K562 (cell line): ENCODE data around the gene MRPL40. TPM values are rescaled to one million over a fixed set of nuclear protein-coding genes. Genes with fewer than 3 reads are reported as not detected.

Source experiments
- HMGXB4 ChIP-seq: sonication (generic); formaldehyde crosslinking; IDR thresholded peaks from 2 replicates; pipeline ENCODE4 v1.8.1; 2023; ENCODE audit warnings: mild to moderate bottlenecking, missing genetic modification reagents
- MGA ChIP-seq: fragments of 450-650 bp; IDR thresholded peaks from 2 replicates; pipeline ENCODE4 v1.6.1; 2016; ENCODE audit warnings: mild to moderate bottlenecking, moderate library complexity
- NFIX ChIP-seq: fragments of 250-450 bp; sonication (Bioruptor Pico); IDR thresholded peaks from 2 replicates; pipeline ENCODE4 v1.4.0; 2020; ENCODE audit warnings: low read depth, mild to moderate bottlenecking, moderate library complexity
- POLR2A ChIP-seq: fragments of 450-650 bp; conservative IDR thresholded peaks from 2 replicates; pipeline ENCODE4 v1.6.1; 2016
- RB1 ChIP-seq: fragments of 450-650 bp; IDR thresholded peaks from 2 replicates; pipeline ENCODE4 v1.6.1; 2017; ENCODE audit warnings: low read depth, mild to moderate bottlenecking
- RBFOX2 ChIP-seq: fragments of 200-400 bp; formaldehyde crosslinking; IDR thresholded peaks from 2 replicates; pipeline ENCODE4 v1.6.1; 2017; ENCODE audit warnings: low read depth, mild to moderate bottlenecking, low read length, moderate library complexity
- polyA plus RNA-seq, 8 experiments: library from polyadenylated mRNA; depleted of rRNA in 4 of 8; stranded (reverse) in 5 of 8; unstranded in 3 of 8; fragments of >200 nt; fragmentation: Nextera tagmentation in 2 of 8; fragmentation: Illumina TruSeq in 1 of 8; extraction: Ambion mirVana in 2 of 8; extraction: Trizol in 1 of 8; gene quantifications; 2 replicates each; pipeline versions ENCODE4 v1.2.1 to v1.2.3, GENCODE V29; 2011 to 2014; ENCODE audit warnings: inconsistent platforms in 1 of 8, missing spikeins in 1 of 8
- total RNA-seq, 7 experiments: library from RNA; depleted of rRNA in 6 of 7; stranded (reverse); fragments of >200 nt in 6 of 7; fragmentation: Illumina TruSeq in 2 of 7; extraction: Trizol in 2 of 7; gene quantifications; 2 replicates each; pipeline versions ENCODE4 v1.2.1 to v1.2.3, GENCODE V29; 2011 to 2021; ENCODE audit warnings: low replicate concordance in 1 of 7
- TF ChIP-seq, protein P1 (sequence below): sonication (generic); formaldehyde crosslinking; IDR thresholded peaks from 2 replicates; pipeline ENCODE4 v1.8.0; 2022; ENCODE audit warnings: mild to moderate bottlenecking, missing genetic modification reagents
- TF ChIP-seq, protein P2 (sequence below): fragments of 250-450 bp; sonication (Bioruptor Pico); IDR thresholded peaks from 2 replicates; pipeline ENCODE4 v1.5.0; 2020; ENCODE audit warnings: mild to moderate bottlenecking
- TF ChIP-seq, protein P3 (sequence below): sonication (generic); formaldehyde crosslinking; IDR thresholded peaks from 2 replicates; pipeline ENCODE4 v1.8.0; 2022; ENCODE audit warnings: mild to moderate bottlenecking, low read depth, missing genetic modification reagents

MRPL40 gene
- total and polyA plus RNA-seq, 9 of the 15 experiments (the other 6 are each of a cell fraction or from before 2014, with no cell fraction given), result 132 to 652 (median 208) TPM

- TF ChIP-seq, protein P1, sequence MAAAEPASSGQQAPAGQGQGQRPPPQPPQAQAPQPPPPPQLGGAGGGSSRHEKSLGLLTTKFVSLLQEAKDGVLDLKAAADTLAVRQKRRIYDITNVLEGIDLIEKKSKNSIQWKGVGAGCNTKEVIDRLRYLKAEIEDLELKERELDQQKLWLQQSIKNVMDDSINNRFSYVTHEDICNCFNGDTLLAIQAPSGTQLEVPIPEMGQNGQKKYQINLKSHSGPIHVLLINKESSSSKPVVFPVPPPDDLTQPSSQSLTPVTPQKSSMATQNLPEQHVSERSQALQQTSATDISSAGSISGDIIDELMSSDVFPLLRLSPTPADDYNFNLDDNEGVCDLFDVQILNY (CRISPR knock-in tag), result 0 out of 2 replicates have a peak, but pooled peaks have one; percentile 81
- TF ChIP-seq RB1 (no peak), NFIX (CRISPR knock-in tag) (peak; percentile 27; the same call in 1 of the 2 replicates), POLR2A (peak; percentile 51), MGA (no peak), RBFOX2 (peak; percentile 30; the same call in 1 of the 2 replicates), HMGXB4 (CRISPR knock-in tag) (peak; percentile 41; the same call in 1 of the 2 replicates)
- TF ChIP-seq, protein P2, sequence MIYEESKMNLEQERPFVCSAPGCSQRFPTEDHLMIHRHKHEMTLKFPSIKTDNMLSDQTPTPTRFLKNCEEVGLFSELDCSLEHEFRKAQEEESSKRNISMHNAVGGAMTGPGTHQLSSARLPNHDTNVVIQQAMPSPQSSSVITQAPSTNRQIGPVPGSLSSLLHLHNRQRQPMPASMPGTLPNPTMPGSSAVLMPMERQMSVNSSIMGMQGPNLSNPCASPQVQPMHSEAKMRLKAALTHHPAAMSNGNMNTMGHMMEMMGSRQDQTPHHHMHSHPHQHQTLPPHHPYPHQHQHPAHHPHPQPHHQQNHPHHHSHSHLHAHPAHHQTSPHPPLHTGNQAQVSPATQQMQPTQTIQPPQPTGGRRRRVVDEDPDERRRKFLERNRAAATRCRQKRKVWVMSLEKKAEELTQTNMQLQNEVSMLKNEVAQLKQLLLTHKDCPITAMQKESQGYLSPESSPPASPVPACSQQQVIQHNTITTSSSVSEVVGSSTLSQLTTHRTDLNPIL (CRISPR knock-in tag), result no peak
- TF ChIP-seq, protein P3, sequence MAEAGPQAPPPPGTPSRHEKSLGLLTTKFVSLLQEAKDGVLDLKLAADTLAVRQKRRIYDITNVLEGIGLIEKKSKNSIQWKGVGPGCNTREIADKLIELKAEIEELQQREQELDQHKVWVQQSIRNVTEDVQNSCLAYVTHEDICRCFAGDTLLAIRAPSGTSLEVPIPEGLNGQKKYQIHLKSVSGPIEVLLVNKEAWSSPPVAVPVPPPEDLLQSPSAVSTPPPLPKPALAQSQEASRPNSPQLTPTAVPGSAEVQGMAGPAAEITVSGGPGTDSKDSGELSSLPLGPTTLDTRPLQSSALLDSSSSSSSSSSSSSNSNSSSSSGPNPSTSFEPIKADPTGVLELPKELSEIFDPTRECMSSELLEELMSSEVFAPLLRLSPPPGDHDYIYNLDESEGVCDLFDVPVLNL (CRISPR knock-in tag), result peak; percentile 62; the same call in 1 of the 2 replicates
Observed at GRCh38 chr22:19466126-19466716, 33.9 kb downstream of the MRPL40 start (continued).
